Activated T-cell treated with anti-CD3 and anti-CD28 coated beads, Interleukin-2, amount 50 U/mL, for 72 hours (primary cell): ENCODE measurements around the gene OR2V2. TPM values are rescaled to one million over a fixed set of nuclear protein-coding genes. Genes with fewer than 3 reads are reported as not detected.

ENCODE experiments used
- ATAC-seq, 2 donors: fragments of 150-1000 bp; cut with Tn5 transposase; replicated peaks in 1 of 2; 2 replicates each; pipeline ENCODE4 v1.10.0; 2021; ENCODE audit warnings: moderate library complexity in 2 of 2, mild to moderate bottlenecking in 1 of 2
- DNase-seq, 2 donors: peaks; one replicate each; pipeline ENCODE4 v3.0.0; 2021 to 2022; ENCODE audit warnings: mixed read lengths in 1 of 2
- H3K27ac Mint-ChIP-seq: one replicate; pipeline ENCODE4 v1.8.0; 2022; ENCODE audit warnings: mild to moderate bottlenecking, moderate library complexity, mixed read lengths
- H3K27me3 Mint-ChIP-seq: one replicate; pipeline ENCODE4 v1.8.0; 2022; ENCODE audit warnings: low read depth, mixed read lengths
- H3K36me3 Mint-ChIP-seq, 2 donors: one replicate each; pipeline ENCODE4 v1.8.0; 2022; ENCODE audit warnings: mixed read lengths in 2 of 2, mild to moderate bottlenecking in 1 of 2; ENCODE audit not compliant: insufficient read depth in 2 of 2
- H3K4me1 Mint-ChIP-seq: one replicate; pipeline ENCODE4 v1.8.0; 2022; ENCODE audit warnings: low read depth, mixed read lengths
- H3K4me3 Mint-ChIP-seq, 2 donors: one replicate each; pipeline ENCODE4 v1.8.0; 2022; ENCODE audit warnings: mild to moderate bottlenecking in 2 of 2, mixed read lengths in 2 of 2, moderate library complexity in 2 of 2
- H3K9me3 Mint-ChIP-seq, 2 donors: one replicate each; pipeline ENCODE4 v1.8.0; 2022; ENCODE audit warnings: mixed read lengths in 2 of 2
- total RNA-seq, 2 donors: library from RNA; stranded (reverse); gene quantifications; one replicate each; pipeline ENCODE4 v1.2.3, GENCODE V29; 2022

Gene OR2V2
- total RNA-seq, 2 donors from 2014 or later: not detected

DNA sequence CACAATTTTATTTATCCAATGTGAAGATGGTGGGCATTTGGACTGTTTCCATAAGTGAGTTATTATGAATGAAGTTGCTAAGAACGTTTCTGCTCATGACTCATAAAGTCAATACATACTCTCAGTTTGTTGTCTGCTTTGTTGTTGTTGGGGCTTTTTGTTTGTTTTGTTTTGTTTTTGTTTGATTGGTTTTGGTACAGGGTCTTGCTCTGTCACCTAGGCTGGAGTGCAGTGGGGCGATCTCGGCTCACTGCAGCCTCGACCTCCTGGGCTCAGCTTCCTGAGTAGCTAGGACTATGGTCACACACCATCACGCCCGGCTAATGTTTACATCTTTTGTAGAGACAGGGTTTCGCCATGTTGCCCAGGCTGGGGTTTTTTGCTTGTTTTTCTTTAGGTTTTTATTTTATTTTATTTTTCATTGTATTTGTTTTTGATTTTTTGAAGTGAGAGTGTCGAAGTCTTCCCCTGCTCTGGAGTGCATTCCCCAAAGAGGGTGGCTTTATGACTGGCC is 39.7 kb downstream of the OR2V2 start:
- no peaks in the 10 kb centered on the region for H3K27me3 Mint-ChIP-seq
- peaks cover 2 to 10% of the 10 kb centered on the region in 2 donors for H3K36me3 Mint-ChIP-seq
- peaks cover 53% of the 10 kb centered on the region for H3K4me1 Mint-ChIP-seq
- H3K9me3 Mint-ChIP-seq: no peaks in the 10 kb centered on the region
- peak overlapping the region; percentile 100 for H3K27ac Mint-ChIP-seq
- no peak for DNase-seq
- ATAC-seq: no peak
- H3K4me3 Mint-ChIP-seq: peak overlapping the region; percentile 98 to 100

DNA sequence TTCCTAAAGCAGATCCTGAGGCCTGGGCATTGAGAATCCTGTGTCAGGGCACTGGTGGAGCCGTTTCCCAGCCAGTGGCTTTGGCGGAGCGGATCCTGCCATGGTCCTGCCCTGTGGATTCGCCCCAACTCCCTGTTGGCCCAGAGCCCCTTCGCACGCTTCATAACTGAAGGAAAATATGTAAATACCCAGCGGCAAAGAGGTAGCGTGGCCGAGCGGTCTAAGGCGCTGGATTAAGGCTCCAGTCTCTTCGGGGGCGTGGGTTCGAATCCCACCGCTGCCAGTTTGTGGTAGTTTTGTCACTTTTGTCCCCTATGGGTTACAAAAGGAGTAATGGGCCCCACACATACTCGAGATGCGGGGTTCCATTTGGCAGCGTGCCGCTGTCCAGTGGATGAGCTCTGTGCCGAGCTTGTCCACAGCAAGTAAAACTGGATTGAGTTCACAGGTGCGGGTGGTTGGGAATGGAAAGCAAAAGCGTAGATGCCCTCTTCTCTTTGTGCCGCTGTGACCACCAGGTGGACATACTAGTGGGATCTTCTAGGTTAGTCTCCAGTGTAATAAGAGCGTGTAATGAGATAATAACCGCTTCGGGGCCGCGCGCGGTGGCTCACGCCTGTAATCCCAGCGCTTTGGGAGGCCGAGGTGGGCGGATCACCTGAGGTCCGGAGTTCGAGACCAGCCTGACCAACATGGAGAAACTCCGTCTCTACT is 40.3 kb downstream of the OR2V2 start:
- Mint-ChIP-seq H3K27me3 (no peaks in the 10 kb centered on the region), H3K4me1 (peaks cover 53% of the 10 kb centered on the region), H3K9me3 (no peaks in the 10 kb centered on the region), H3K36me3 (peaks cover 2 to 10% of the 10 kb centered on the region in 2 donors), H3K4me3 (peak overlapping the region; percentile 98 to 100), H3K27ac (peak overlapping the region; percentile 100)
- DNase-seq: peak; percentile 68 to 69
- no peak for ATAC-seq

DNA sequence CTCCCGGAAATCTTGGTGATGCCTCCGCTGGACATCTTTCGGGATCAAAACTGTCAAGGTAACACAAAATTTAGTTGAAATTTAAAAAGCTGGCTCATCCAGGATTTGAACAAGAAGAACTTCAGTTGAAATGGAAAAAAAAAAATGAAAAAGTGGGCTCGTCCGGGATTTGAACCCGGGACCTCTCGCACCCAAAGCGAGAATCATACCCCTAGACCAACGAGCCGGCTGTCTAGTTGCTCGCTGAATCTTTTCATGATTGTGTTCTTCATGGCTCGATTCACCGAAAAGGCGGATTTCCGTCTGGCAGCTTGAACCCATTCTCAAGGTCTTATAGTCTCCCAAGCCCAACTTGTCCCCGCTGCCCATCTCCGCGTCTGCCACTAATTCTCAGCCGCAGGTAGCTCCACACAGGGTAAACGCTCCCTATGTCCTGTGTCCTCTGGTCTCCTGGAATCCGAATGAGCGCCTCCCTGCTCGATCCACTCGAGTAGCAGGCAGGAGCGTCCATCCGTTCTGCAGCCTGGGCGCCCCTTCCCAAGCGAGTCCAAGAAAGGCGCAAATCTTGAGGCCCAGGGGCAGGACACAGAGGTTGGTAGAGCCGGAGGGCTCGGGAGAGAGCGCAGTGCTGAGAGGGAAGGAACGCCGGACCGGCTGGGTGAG is 41.4 kb downstream of the OR2V2 start:
- H3K36me3 Mint-ChIP-seq: peaks cover 2 to 10% of the 10 kb centered on the region in 2 donors
- H3K4me3 Mint-ChIP-seq: peak overlapping the region; percentile 98 to 100
- H3K27me3 Mint-ChIP-seq: no peaks in the 10 kb centered on the region
- H3K4me1 Mint-ChIP-seq: peaks cover 61% of the 10 kb centered on the region
- ATAC-seq (peak; percentile 4 to 9), DNase-seq (peak; percentile 79 to 86)
- H3K9me3 Mint-ChIP-seq: no peaks in the 10 kb centered on the region
- H3K27ac Mint-ChIP-seq: peak overlapping the region; percentile 100

DNA sequence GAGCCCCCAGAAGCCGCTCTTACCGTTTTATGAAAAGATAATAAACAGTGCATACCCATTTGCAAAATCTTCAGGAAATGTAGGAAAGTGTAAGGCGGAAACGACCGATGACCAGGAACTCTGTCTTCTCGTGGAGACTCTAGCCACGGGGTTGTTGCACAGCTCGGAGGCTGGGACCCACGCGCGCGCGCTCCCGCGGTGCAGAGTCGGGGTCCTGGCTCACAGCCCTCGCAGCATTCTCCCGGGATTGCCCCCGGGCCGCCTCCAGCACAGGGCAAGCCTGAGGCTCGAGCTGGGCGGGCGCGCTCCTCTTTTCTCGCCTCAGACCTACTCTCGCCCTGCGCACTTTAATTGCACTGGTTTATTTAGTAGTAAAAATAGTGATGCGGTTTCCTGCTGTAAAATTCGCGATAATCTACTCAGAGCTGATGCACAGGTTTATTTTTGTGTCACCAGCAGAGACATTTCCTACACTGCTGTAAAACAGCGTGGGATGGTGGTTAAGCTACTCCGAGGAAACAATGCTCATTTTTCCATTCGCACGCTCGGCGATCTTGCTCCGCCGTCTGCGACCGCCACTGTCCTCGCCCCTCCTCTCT is 42.1 kb downstream of the OR2V2 start:
- peak; percentile 69 to 79 for DNase-seq
- Mint-ChIP-seq H3K27ac (peak overlapping the region; percentile 100), H3K36me3 (peaks cover 2 to 10% of the 10 kb centered on the region in 2 donors), H3K9me3 (no peaks in the 10 kb centered on the region), H3K4me1 (peaks cover 56% of the 10 kb centered on the region), H3K4me3 (peak overlapping the region; percentile 98 to 100), H3K27me3 (no peaks in the 10 kb centered on the region)
- ATAC-seq: peak; percentile 28 to 31

DNA sequence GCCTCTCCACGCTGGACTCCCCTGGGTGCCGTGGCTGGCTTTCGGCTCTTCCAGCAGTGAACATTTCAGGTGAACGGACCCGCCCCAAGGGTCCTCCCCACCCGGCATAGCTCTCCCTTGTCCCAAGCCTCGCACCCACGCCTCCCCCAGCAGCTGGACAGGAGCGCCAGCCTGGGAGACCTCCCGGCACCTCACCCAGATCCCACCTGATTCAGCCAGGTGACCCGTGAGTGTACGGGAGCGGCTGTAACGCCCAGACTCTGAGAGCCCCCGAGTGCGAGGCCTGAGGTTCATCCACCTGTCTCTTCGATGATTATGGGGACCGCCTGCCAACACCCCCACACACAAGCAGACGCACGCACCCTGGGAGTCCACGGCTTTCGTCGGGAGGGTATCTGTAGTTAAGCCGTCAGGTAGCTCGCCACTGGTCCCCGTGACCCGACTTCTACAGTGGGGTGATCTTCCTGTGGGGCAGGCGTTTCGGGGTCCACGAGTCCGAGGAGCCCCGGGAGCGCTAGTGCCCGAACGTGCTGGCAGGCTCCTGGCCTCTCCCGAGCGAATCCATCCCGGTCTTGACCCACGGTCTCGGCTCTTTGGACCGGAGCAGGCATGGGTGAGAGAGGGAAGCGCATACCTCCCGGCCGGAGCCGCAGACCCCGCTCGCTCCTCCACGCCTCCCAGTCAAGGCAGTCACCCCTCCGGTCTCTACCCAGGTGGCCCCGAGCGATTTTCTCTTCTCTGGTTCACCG is 42.8 kb downstream of the OR2V2 start:
- Mint-ChIP-seq H3K27me3 (no peaks in the 10 kb centered on the region), H3K4me3 (peak overlapping the region; percentile 98 to 100), H3K36me3 (peaks cover 2 to 10% of the 10 kb centered on the region in 2 donors), H3K4me1 (peaks cover 51% of the 10 kb centered on the region), H3K27ac (peak overlapping the region; percentile 100), H3K9me3 (no peaks in the 10 kb centered on the region)
- DNase-seq: peak; percentile 43 to 52
- peak in 1 of 2 donors; percentile 2 for ATAC-seq

- DNase-seq (peak; percentile 58 to 68), ATAC-seq (peak; percentile 12 to 18)
- Mint-ChIP-seq H3K4me3 (peak overlapping the region; percentile 98 to 100), H3K4me1 (peaks cover 51% of the 10 kb centered on the region), H3K27ac (peak overlapping the region; percentile 99), H3K9me3 (no peaks in the 10 kb centered on the region), H3K27me3 (no peaks in the 10 kb centered on the region), H3K36me3 (peaks cover 2 to 10% of the 10 kb centered on the region in 2 donors)
These were observed 43.5 kb downstream of the OR2V2 start for GRCh38 chr5:181190711-181191525.

- peak overlapping the region; percentile 98 to 100 for H3K4me3 Mint-ChIP-seq
- H3K4me1 Mint-ChIP-seq: peaks cover 51% of the 10 kb centered on the region
- H3K27me3 Mint-ChIP-seq: no peaks in the 10 kb centered on the region
- H3K27ac Mint-ChIP-seq: peak overlapping the region; percentile 99
- no peaks in the 10 kb centered on the region for H3K9me3 Mint-ChIP-seq
- ATAC-seq: peak; percentile 65 to 70
- DNase-seq: peak; percentile 96
- peaks cover 2 to 10% of the 10 kb centered on the region in 2 donors for H3K36me3 Mint-ChIP-seq
These were observed 44.3 kb downstream of the OR2V2 start for GRCh38 chr5:181191526-181192336.

DNA sequence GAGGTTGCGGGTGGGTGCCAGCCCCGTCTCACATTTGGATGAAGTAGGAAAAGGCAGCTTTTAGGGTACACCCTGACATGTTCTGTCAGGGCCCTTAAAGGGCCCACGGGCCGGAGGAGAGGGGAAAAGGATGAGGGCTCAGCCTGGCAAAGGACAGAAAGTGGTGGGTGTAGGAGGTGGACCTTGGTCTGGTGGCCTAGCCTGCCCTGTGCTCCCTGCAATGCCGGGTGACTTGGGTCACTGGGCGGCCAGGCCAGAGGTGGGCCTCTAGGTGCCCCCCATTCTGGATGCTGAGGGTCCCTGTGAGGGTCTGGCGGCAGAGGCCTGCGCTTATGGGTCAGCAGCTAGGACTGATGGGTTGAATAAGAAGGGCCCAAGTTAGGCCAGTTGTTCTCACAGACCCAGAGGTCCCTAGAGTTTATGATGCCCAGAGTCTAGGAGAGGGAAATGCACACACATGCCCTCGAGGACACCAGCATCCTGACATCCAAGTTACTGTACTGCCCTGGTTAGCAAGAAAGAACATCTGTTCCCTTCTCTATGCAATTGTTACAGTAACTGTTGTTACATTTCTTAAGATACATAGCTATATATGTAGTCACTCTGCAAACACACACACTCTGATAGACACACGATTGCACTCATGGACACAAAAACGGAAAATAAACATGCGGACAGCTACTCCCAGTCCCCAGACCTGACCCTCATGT is 45.1 kb downstream of the OR2V2 start:
- Mint-ChIP-seq H3K36me3 (peaks cover 2 to 10% of the 10 kb centered on the region in 2 donors), H3K4me3 (peak overlapping the region; percentile 98 to 100), H3K27ac (peak overlapping the region; percentile 99), H3K27me3 (no peaks in the 10 kb centered on the region), H3K9me3 (no peaks in the 10 kb centered on the region), H3K4me1 (peaks cover 44% of the 10 kb centered on the region)
- ATAC-seq: no peak
- no peak for DNase-seq

DNA sequence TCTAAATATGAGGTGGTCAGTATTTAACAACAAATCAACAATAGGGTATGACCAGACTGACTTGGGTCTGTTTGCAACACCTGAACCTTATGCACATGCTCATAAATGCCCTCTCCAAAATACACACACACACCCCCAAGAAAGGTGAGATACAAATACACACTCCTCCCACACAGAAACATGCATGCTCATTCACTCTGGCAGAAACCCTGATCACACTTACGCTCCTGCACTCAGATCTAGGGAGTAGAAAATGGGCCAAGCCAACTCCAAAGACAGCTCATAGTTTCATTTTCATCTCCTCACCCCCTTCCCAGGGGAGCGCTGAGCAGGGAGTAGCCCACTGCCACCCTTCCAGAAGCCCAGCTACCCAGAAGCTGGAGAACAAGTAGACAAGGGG is 46.3 kb downstream of the OR2V2 start:
- no peaks in the 10 kb centered on the region for H3K27me3 Mint-ChIP-seq
- no peak overlapping the region for H3K27ac Mint-ChIP-seq
- no peaks in the 10 kb centered on the region for H3K9me3 Mint-ChIP-seq
- H3K4me3 Mint-ChIP-seq: no peak overlapping the region
- ATAC-seq (no peak), DNase-seq (no peak)
- H3K4me1 Mint-ChIP-seq: peaks cover 32% of the 10 kb centered on the region
- H3K36me3 Mint-ChIP-seq: peaks cover 2 to 7% of the 10 kb centered on the region in 2 donors

- ATAC-seq: no peak
- no peaks in the 10 kb centered on the region for H3K27me3 Mint-ChIP-seq
These were observed 47.3 kb downstream of the OR2V2 start for GRCh38 chr5:181194489-181195248.

More at GRCh38 chr5:181194489-181195248, 47.3 kb downstream of the OR2V2 start:
- Mint-ChIP-seq H3K9me3 (no peaks in the 10 kb centered on the region), H3K4me1 (peaks cover 29% of the 10 kb centered on the region), H3K36me3 (peaks cover 0 to 5% of the 10 kb centered on the region in 2 donors), H3K27ac (no peak overlapping the region), H3K4me3 (no peak overlapping the region)
- no peak for DNase-seq
